IMR-90 (cell line): ENCODE data around the gene PHGDH. TPM values are rescaled to one million over a fixed set of nuclear protein-coding genes. Genes with fewer than 3 reads are reported as not detected.

ENCODE experiments used
- ATAC-seq: fragments of 200-7000 bp; cut with Tn5 transposase; 2 replicates; pipeline ENCODE4 v1.9.1; 2020; ENCODE audit warnings: low read depth, mild to moderate bottlenecking, moderate library complexity
- BruUV-seq: library from RNA; stranded (reverse); fragments of 400-500 nt; replicated peaks from 2 replicates; lab custom pipeline; 2021; lab: Mats Ljungman, UMichigan
- CTCF ChIA-PET: fragments of 300-600 bp; formaldehyde crosslinking; extraction: SDS; loops from one replicate; lab custom pipeline; 2021; ENCODE audit warnings: antibody characterized with exemption; lab: Yijun Ruan, JAX
- POLR2A ChIA-PET: fragments of 300-600 bp; sonication (Branson Sonifier 250); formaldehyde crosslinking; loops from one replicate; lab custom pipeline; 2022; ENCODE audit warnings: antibody characterized with exemption; ENCODE audit not compliant: unreplicated experiment; lab: Charles Lee
- DNase-seq: peaks from one replicate; pipeline ENCODE4 v3.0.0; 2013
- H2AFZ ChIP-seq: replicated peaks from 2 replicates; pipeline ENCODE3; 2013; ENCODE audit warnings: low read length, mild to moderate bottlenecking; ENCODE audit not compliant: poor library complexity
- H2AK5ac ChIP-seq: 2 replicates; pipeline ENCODE4 v1.6.1; 2013; ENCODE audit warnings: low read depth, low read length, inconsistent platforms
- H2AK9ac ChIP-seq: replicated peaks from 2 replicates; pipeline ENCODE3; 2013; ENCODE audit warnings: mild to moderate bottlenecking, low read depth, low read length, moderate library complexity; ENCODE audit not compliant: poor library complexity
- H2BK120ac ChIP-seq: 2 replicates; pipeline ENCODE4 v1.6.1; 2013; ENCODE audit warnings: low read depth, low read length, inconsistent platforms
- H2BK15ac ChIP-seq: 3 replicates; pipeline ENCODE4 v1.6.1; 2013; ENCODE audit warnings: low read depth, low read length, inconsistent platforms
- H2BK20ac ChIP-seq: 2 replicates; pipeline ENCODE4 v1.6.1; 2013; ENCODE audit warnings: low read depth, mild to moderate bottlenecking, inconsistent platforms, low read length, moderate library complexity
- H2BK5ac ChIP-seq: 2 replicates; pipeline ENCODE4 v1.6.1; 2013; ENCODE audit warnings: mild to moderate bottlenecking, low read depth, low read length, inconsistent platforms; ENCODE audit not compliant: poor library complexity, severe bottlenecking
- H3K14ac ChIP-seq: replicated peaks from 2 replicates; pipeline ENCODE4 v1.6.1; 2013; ENCODE audit warnings: low read depth, low read length, inconsistent platforms
- H3K18ac ChIP-seq: 2 replicates; pipeline ENCODE4 v1.6.1; 2013; ENCODE audit warnings: low read depth, low read length, control low read depth
- H3K23ac ChIP-seq: 2 replicates; pipeline ENCODE4 v1.6.1; 2013; ENCODE audit warnings: low read depth, low read length, inconsistent platforms
- H3K27ac ChIP-seq: 2 replicates; pipeline ENCODE4 v1.5.1; 2013; ENCODE audit warnings: mild to moderate bottlenecking, control low read depth, low read length; ENCODE audit not compliant: insufficient read depth
- H3K27me3 ChIP-seq: 2 replicates; pipeline ENCODE4 v1.6.1; 2013; ENCODE audit warnings: low read length; ENCODE audit not compliant: control insufficient read depth, insufficient read depth
- H3K36me3 ChIP-seq: 2 replicates; pipeline ENCODE4 v1.6.1; 2013; ENCODE audit warnings: low read length, mixed read lengths; ENCODE audit not compliant: control insufficient read depth, insufficient read depth
- H3K4ac ChIP-seq: 2 replicates; pipeline ENCODE4 v1.6.1; 2013; ENCODE audit warnings: low read depth, low read length, inconsistent platforms
- H3K4me1 ChIP-seq: 2 replicates; pipeline ENCODE4 v1.6.1; 2013; ENCODE audit warnings: low read length, mixed read lengths; ENCODE audit not compliant: control insufficient read depth, insufficient read depth
- H3K4me2 ChIP-seq: 2 replicates; pipeline ENCODE4 v1.6.1; 2013; ENCODE audit warnings: low read depth, mild to moderate bottlenecking, control low read depth, low read length, moderate library complexity
- H3K4me3 ChIP-seq: 2 replicates; pipeline ENCODE4 v1.5.1; 2013; ENCODE audit warnings: low read depth, mild to moderate bottlenecking, control low read depth, low read length, moderate library complexity; ENCODE audit not compliant: insufficient read depth
- H3K56ac ChIP-seq: 2 replicates; pipeline ENCODE4 v1.6.1; 2013; ENCODE audit warnings: low read length, inconsistent platforms; ENCODE audit not compliant: insufficient read depth; ENCODE audit errors: extremely low read depth
- H3K79me1 ChIP-seq, 2 experiments: 2 replicates each; pipeline ENCODE4 v1.6.1; 2013; ENCODE audit warnings: low read length in 2 of 2, inconsistent platforms in 1 of 2, low read depth in 1 of 2
- H3K9ac ChIP-seq: 2 replicates; pipeline ENCODE4 v1.6.1; 2013; ENCODE audit warnings: low read depth, low read length, control low read depth
- H3K9me1 ChIP-seq: 2 replicates; pipeline ENCODE4 v1.6.1; 2013; ENCODE audit warnings: low read length, inconsistent platforms; ENCODE audit not compliant: insufficient read depth
- H3K9me3 ChIP-seq: 2 replicates; pipeline ENCODE4 v1.6.1; 2013; ENCODE audit warnings: low read length; ENCODE audit not compliant: control insufficient read depth, insufficient read depth
- H4K20me1 ChIP-seq: 2 replicates; pipeline ENCODE4 v1.6.1; 2013; ENCODE audit warnings: low read length, inconsistent platforms; ENCODE audit not compliant: insufficient read depth
- H4K5ac ChIP-seq: 2 replicates; pipeline ENCODE4 v1.6.1; 2013; ENCODE audit warnings: mild to moderate bottlenecking, low read depth, low read length, control low read depth
- H4K8ac ChIP-seq, 2 experiments: 2 replicates each; pipeline ENCODE4 v1.6.1; 2013; ENCODE audit warnings: low read depth in 2 of 2, low read length in 2 of 2, control low read depth in 1 of 2, inconsistent platforms in 1 of 2
- H4K91ac ChIP-seq: 2 replicates; pipeline ENCODE4 v1.6.1; 2013; ENCODE audit warnings: low read depth, low read length, inconsistent platforms; ENCODE audit not compliant: insufficient read depth
- CEBPB ChIP-seq: IDR thresholded peaks from 2 replicates; pipeline ENCODE4 v1.6.1; 2012; ENCODE audit warnings: low read depth, low read length, improper control_type of control experiment
- CHD1 ChIP-seq: IDR thresholded peaks from 2 replicates; pipeline ENCODE4 v1.6.1; 2012; ENCODE audit warnings: low read depth, low read length, improper control_type of control experiment
- NFE2L2 ChIP-seq: fragments of 150-350 bp; IDR thresholded peaks from 2 replicates; pipeline ENCODE4 v1.6.1; 2016; ENCODE audit warnings: low read depth, mild to moderate bottlenecking, low read length
- RAD21 ChIP-seq: IDR thresholded peaks from 2 replicates; pipeline ENCODE4 v1.6.1; 2012; ENCODE audit warnings: low read length, improper control_type of control experiment
- dilution Hi-C: fragments of 300-500 bp; cut with HindIII; formaldehyde crosslinking; loops from one replicate; pipeline ENCODE4 v1.14.3; 2018; ENCODE audit warnings: low sequenced_read_pairs; ENCODE audit not compliant: unreplicated experiment
- in situ Hi-C: fragments of 300-500 bp; cut with MboI; formaldehyde crosslinking; loops from 3 replicates; pipeline ENCODE4 v1.14.3; 2019; ENCODE audit warnings: low sequenced_read_pairs, inconsistent platforms, mixed read lengths
- intact Hi-C: fragments of 100-400 bp; cut with micrococcal nuclease; formaldehyde crosslinking; loops from 2 replicates; pipeline ENCODE4 v1.10.0; 2022
- polyA plus RNA-seq, 3 experiments: library from polyadenylated mRNA; depleted of rRNA; stranded (reverse); fragments of >200 nt; gene quantifications; 2 replicates each; pipeline ENCODE4 v1.2.3, GENCODE V29; 2012; ENCODE audit warnings: low replicate concordance in 1 of 3
- total RNA-seq: library from RNA; depleted of rRNA; stranded (reverse); fragments of >200 nt; gene quantifications from 2 replicates; pipeline ENCODE4 v1.2.3, GENCODE V29; 2012
- TF ChIP-seq, protein P1 (sequence below): fragments of 150-350 bp; IDR thresholded peaks from 2 replicates; pipeline ENCODE4 v1.6.1; 2017; ENCODE audit warnings: mild to moderate bottlenecking, antibody characterized with exemption, low read length, low read depth
- TF ChIP-seq, protein P2 (sequence below): fragments of 150-350 bp; IDR thresholded peaks from 2 replicates; pipeline ENCODE4 v1.6.1; 2016; ENCODE audit warnings: low read depth, mild to moderate bottlenecking, low read length, moderate library complexity, borderline replicate concordance

The PHGDH gene
- total and polyA plus RNA-seq, 2 of the 4 experiments (the other 2 are of a cell fraction), result 87.9 to 331 TPM

DNA sequence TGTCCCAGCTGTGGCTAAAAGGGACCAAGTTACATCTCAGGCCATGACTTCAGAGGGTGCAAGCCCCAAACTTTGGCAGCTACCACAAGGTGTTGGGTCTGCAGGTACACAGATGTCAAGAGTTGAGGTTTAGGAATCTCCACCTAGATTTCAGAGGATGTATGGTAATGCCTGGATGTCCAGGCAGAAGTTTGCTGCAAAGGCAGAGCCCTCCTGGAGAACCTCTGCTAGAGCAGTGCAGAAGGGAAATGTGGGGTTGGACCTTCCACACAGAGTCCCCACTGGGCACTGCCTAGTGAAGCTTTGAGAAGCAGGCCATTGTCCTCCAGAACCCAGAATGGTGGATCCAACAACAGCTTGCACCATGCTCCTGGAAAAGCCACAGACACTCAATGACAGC is 10.1 kb upstream of the PHGDH start:
- Histone ChIP-seq H3K56ac (no peak overlapping the region; the same call in 1 of the 2 replicates), H4K20me1 (no peaks in the 10 kb centered on the region), H3K36me3 (no peaks in the 10 kb centered on the region), H2BK15ac (no peak overlapping the region), H3K9me1 (no peaks in the 10 kb centered on the region), H3K27me3 (peaks cover 12% of the 10 kb centered on the region), H2BK20ac (no peak overlapping the region), H4K91ac (no peak overlapping the region), H2BK120ac (no peak overlapping the region), H3K9ac (no peak overlapping the region), H2AK5ac (no peak overlapping the region), H3K79me1 (no peaks in the 10 kb centered on the region), H4K8ac (no peak overlapping the region), H2AK9ac (no peak overlapping the region), H4K5ac (no peak overlapping the region), H2AFZ (no peak overlapping the region), H3K4me2 (no peak overlapping the region), H3K9me3 (peaks cover 7% of the 10 kb centered on the region), H3K27ac (no peak overlapping the region), H3K23ac (no peak overlapping the region), H3K14ac (no peak overlapping the region), H3K4me1 (no peaks in the 10 kb centered on the region), H3K4ac (no peak overlapping the region), H2BK5ac (no peak overlapping the region), H3K4me3 (no peak overlapping the region), H3K18ac (no peak overlapping the region)
- dilution Hi-C loops, result no loop called here
- ATAC-seq (no peak), DNase-seq (no peak)
- TF ChIP-seq CHD1 (no peak), CEBPB (no peak), RAD21 (no peak), NFE2L2 (no peak)
- TF ChIP-seq, protein P1, sequence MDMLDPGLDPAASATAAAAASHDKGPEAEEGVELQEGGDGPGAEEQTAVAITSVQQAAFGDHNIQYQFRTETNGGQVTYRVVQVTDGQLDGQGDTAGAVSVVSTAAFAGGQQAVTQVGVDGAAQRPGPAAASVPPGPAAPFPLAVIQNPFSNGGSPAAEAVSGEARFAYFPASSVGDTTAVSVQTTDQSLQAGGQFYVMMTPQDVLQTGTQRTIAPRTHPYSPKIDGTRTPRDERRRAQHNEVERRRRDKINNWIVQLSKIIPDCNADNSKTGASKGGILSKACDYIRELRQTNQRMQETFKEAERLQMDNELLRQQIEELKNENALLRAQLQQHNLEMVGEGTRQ, result no peak
- TF ChIP-seq, protein P2, sequence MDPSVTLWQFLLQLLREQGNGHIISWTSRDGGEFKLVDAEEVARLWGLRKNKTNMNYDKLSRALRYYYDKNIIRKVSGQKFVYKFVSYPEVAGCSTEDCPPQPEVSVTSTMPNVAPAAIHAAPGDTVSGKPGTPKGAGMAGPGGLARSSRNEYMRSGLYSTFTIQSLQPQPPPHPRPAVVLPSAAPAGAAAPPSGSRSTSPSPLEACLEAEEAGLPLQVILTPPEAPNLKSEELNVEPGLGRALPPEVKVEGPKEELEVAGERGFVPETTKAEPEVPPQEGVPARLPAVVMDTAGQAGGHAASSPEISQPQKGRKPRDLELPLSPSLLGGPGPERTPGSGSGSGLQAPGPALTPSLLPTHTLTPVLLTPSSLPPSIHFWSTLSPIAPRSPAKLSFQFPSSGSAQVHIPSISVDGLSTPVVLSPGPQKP, result no peak
- no TSS peak for BruUV-seq
- CTCF ChIA-PET, result no interaction called here
- intact Hi-C loops, result no loop called here
- in situ Hi-C loops, result no loop called here
- POLR2A ChIA-PET, result no interaction called here
